IPS-11a (cell line): ENCODE results near the gene TFCP2.

Experiments
- H3K4me3 ChIP-seq: one replicate; pipeline ENCODE4 v1.5.1; 2013; ENCODE audit warnings: low read depth, low read length, control low read depth

TFCP2 gene

DNA sequence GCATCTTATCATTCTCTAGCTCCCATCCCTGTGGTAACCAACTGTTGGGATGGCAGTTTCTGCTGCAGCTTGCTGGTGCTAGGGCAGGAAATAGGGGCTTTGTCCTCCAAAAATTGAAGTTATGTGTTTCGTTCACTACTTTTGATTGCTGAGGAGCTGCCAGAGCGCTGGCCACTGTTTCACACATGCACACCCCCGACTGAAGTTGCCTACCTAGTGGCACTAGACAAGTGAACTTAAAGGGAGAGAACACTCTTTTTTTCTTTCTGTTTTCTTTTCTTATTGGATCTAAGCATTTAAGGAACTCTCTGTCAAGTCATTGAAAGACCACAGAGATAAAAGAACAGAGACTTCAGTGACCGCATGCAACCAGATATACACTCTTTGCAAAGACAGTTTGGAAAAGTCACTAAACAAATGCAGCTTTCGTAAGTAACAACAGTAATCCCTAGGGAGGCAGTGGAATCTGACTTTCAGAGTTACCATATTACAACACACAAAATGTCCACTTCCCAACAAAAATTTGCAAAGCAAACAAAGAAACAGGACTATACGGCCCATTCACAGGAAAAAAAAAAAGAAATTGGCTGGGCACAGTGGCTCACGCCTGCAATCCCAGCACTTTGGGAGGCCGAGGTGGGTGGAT, 12.0 kb downstream of the TFCP2 start:
- H3K4me3 ChIP-seq: no peak overlapping the region

DNA sequence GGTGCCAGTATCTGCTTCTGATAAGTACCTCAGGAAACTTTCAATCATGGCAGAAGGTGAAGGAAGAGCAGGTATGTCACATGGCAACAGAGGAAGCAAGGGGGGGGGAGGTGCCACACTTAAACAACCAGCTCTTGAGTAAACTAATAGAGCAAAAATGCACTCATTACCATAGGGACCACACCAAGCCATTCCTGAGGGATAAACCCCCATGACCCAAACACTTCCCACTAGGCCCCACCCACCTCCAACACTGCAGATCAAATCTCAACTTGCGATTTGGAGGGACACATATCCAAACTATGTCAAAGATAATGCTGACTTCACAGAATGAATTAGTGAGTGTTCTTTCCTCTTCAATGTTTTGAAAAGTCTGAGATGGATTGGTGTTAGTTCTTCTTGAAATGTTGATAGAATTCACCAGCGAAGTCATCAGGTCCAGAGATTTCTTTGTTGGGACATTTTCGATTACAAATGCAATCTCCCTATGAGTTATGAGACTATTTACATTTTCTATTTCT, 16.6 kb downstream of the TFCP2 start:
- H3K4me3 ChIP-seq: no peak overlapping the region

DNA sequence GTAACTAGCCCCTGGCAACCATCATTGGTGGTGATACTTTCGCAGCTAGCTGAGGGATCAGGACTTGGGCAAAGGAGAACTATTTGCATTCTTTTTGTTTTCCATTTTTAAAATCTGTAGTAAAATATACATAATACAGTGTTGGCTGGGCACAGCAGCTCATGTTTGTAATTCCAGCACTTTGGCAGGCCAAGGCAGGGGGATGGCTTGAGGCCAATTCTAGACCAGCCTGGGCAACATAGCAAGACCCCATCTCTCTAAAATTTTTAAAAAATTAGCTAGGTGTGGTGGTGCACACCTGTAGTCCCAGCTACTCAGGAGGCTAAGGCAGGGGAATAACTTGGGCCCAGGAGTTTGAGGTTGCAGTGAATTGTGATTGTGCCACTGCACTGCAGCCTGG, 20.0 kb downstream of the TFCP2 start:
- H3K4me3 ChIP-seq: no peak overlapping the region

DNA sequence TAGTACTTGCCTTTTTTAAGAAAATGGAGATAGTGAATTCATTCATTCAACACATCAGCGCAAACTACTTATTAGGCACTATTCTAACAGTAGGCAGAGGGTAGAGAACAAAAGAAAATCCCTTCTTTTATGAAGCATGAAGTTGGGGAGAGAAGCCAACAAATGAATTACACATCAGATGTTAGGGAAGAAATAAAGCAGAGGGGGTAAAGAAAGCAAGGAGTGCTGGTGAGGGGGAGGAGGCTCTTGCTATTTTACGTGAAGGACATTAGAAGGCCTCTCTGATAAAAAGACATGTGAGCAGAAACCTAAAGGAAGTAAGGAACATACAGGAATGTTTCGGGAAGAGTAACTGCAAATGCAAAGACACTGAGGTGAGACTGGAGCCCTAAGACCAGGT, 22.2 kb downstream of the TFCP2 start:
- H3K4me3 ChIP-seq: no peak overlapping the region

DNA sequence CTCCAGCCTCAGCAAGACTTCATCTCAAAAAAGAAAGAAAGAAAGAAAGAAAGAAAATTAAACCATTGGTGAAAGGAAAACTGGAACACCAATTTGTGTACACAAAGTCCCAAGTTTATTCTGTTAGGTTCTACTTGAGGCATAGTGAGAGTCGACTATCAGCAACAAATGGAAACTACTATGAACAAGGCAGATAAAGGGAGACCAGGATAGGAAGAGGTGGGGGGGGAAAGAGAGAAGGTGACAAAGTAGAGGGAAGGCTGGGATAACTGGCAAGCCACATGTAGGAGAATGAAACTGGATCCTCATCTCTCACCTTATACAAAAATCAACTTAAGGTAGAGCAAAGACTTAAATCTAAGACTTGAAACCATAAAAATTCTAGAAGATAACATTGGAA, 25.6 kb downstream of the TFCP2 start:
- no peak overlapping the region for H3K4me3 ChIP-seq

DNA sequence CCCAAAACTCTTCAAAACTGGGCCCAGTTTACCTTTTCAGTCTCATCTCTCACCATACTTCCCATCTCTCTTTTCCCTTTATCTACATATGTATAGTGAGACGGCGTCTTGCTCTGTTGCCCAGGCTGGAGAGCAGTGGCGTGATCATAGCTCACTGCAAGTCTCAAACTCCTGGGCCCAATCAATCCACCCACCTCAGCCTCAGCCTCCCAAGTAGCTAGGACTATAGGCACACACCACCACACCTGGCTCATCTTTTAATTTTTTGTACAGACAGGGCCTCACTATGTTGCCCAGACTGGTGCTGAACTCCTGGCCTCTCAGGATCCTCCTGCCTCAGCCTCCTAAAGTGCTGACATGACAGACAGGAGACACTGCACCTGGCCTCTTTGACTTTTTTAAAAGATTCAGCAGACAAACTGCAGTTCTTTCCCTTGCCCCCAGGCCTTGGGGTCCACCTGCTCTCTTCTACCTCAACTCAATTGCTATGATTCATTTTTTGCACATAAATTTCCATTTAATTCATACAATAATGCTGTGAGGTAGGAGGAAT, 33.6 kb downstream of the TFCP2 start:
- H3K4me3 ChIP-seq: no peak overlapping the region

DNA sequence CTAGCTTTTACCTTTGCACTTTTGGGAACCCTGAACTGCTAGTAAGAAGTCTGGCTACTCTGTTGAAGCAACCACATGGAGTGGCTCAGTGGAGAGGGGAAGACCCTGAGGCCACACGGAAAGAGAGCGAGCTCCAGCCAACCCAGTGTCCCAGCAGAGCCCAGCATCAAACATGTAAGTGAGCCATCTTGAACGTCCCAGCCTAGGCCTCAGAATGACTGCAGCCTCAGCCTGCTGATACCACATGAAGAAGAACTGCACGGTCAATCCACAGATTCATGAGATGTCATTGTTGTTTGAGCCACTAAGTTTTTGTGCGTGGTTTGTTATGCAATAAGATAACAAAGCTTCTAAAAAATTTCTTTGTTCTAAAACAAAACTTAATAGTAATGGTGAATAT, 40.2 kb downstream of the TFCP2 start:
- H3K4me3 ChIP-seq: no peak overlapping the region

DNA sequence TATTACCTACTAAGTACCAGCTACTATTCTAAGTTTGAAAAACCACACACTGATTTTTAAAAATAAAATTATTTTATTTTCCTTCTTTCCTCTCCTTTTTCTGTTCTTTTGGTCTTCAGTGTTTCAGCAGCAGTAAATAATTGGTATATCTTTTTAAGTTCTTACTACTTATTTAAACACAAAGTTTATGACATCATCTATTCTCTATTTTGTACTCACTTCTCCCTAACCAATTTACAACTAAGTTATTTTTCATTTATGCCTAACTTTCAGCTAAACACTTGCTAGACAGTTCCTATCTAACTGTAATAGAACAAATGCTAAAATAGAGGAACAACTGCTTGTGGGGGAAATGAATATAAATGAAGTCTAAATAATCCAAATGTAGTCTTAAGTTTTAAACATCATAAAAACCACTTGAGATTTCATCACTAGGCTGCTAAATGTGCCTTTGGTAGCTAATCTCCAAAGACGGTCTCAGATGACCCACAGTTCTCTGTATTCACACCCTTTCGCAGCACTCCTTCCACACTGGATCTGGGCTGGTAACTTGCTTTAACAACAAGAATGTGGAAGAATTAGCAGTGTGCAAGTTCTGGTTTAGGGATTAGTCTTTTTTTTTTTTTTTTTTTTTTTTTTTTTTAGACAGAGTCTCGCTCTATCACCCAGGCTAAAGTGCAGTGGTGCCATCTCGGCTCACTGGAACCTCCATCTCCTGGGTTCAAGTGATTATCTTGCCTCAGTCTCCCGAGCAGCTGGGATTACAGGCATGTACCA, 41.0 kb downstream of the TFCP2 start:
- no peak overlapping the region for H3K4me3 ChIP-seq

DNA sequence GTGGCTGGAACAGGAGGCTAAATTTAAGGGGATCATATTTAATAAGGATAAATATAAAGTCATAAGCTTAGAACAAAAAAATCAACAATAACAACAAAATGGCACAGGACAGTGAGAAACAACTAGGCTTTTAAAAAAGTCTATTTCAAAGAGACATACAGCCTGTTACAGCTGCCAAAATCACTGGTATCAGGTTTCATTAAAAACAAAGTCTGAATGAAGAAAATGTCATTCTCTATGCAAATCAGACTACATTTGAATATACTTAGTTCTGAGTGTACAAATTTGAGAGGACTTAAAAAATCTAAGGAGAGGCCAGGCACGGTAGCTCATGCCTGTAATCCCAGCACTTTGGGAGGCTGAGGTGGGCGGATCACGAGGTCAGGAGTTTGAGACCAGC, 44.0 kb downstream of the TFCP2 start:
- H3K4me3 ChIP-seq: no peak overlapping the region

DNA sequence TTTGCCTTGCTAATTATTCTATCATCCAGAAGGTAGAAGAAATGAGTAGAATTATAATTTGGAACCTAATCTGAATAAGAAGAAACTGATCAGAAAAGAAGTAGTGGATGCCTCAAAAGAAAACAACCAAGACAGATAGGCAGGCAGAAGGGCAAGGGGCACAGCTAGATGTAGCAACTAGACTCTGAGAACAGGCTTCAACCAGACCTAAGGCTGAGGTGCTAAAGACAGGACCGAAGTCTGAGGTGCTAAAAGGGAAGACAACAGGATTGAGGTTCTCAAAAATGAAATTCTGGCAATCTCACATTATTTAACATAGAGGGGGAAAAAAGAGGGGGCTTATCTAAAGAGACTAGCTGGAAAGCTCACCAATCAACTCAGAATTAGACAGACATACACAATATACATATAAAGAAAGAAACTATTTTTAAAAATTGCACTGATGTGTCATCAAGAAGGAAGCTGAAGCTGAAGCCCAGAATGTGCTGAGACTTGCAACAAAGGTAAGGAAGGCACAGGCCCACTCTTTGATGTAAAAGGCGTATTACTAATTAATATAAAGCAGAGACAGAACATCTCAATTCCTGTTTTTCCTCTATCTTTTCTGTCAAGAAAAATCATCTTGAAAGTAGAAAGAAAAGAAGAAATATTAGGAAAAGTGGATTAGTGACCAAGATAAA, 45.7 kb downstream of the TFCP2 start:
- H3K4me3 ChIP-seq: no peak overlapping the region

DNA sequence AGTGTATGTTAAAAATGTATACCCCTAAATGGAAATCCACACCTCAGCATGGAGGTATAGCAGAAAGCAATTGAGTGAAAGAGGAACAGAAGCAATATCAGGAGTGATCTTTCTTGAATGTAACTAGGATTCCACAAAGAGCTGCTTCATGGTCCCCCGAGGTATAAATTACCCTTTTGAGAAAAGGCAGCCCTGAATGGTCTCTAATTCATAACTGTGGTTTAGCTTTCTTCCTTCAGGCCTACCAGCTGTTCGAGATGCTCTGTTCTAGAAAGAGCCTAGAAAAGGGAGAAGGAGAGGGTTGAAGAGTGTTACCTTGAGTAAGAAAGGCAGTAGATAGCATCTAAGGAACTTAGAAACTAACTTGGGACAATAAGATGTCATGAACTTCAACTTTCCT, 46.6 kb downstream of the TFCP2 start:
- H3K4me3 ChIP-seq: no peak overlapping the region

DNA sequence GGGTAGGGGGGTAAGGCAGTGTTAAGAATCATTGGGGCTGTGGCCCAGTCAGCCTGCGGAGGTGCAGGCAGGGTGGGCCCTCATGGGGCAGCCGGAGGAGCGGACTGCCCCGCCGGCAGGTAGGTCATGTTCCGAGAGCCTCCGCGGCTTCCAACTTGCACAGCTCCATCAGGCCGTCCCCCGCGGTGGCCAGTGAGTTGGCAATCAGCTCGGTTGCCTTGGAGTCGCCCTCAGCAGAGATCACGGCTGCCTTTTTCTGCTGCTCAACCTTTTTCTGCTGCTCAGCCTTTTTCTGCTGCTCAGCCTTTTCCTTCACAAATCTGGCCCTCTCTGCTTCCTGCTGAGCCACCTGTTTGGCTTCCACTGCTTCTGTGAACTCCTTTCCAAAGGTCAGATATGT, 48.4 kb downstream of the TFCP2 start:
- no peak overlapping the region for H3K4me3 ChIP-seq

DNA sequence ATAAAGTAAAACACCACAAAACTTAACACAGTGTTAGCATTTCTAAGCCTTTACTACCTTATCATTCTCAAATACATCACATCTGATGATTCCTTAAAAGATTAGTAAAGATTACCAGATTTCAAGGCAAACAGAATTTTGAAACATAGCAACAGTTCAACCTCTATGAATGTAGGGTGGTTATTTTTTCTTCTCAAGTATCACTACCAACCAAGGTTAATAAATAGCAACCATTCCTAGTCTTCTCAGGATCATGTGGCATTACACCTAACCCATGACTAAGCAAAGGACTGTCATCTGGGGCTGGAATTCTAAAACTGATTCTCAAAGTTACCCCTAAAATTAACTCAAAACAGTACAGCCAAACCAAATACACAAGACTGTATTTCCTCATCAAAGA, 50.1 kb downstream of the TFCP2 start:
- no peak overlapping the region for H3K4me3 ChIP-seq

DNA sequence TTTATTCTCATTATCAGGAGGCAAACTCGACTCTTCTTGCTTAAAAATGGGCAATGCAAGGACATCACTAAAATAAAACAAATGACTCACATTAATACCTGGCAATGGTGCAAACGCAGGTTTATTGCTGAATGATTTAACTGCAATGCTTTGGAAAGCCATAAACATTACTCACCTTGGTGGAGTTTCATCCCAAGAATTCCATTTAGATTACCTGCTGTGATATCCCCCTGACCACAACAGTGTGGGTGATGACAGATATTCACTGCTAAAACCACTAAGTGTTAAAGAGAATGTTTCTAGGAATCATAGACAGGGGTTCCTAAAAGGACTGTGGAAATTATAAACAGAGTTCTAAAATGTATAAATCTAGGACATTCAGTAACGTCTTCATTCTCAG, 54.2 kb downstream of the TFCP2 start:
- H3K4me3 ChIP-seq: no peak overlapping the region

DNA sequence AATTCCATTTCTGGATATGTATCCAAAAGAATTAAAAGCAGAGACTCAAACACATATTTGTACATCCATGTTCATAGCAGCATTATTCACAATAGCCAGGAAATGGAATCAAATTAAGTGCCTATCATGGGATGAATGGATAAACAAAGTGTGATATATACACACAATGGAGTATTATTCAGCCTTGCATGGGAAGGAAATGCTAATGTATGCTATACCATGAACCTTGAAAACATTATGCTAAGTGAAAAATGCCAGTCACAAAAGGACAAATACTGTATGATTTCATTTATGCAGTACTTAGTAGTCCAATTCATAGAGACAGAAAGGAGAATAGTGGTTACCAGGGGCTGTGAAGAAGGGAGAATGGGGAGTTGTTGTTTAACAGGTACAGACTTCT, 57.4 kb downstream of the TFCP2 start:
- H3K4me3 ChIP-seq: no peak overlapping the region

DNA sequence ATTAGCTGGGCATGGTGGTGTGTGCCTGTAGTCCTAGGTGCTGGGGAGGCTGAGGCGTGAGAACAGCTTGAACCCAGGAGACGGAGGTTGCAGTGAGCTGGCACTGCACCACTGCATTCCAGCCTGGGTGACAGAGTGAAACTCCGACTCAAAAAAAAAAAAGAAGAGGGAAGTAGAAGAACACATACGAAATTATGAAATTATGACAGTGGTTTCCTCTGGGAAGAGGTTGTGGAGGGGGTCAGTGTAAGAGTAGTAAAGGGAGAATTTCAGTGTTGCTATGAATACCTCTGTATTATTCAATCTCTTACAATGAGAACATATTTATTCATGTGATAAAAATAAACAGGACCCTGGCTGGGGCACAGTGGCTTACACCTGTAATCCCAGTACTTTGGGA, 64.8 kb downstream of the TFCP2 start:
- H3K4me3 ChIP-seq: no peak overlapping the region

DNA sequence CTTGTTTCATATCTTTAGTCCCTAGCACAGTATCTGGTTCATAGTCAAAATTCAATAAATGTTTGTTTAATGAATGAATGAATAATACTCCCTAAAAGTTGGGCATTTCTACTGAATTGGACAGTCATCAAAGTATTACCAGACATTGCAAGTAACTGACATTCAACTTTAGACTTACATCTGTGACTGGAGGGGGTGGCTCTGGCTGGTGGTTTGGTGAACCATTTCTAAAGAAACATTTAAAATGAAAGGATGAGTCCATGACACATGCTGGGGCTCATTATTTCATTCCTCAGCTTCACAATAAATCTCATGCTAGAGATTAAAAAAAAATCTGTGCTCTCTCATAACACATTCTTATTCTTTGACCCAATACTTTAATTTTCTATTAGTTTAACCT, 69.0 kb downstream of the TFCP2 start:
- no peak overlapping the region for H3K4me3 ChIP-seq

DNA sequence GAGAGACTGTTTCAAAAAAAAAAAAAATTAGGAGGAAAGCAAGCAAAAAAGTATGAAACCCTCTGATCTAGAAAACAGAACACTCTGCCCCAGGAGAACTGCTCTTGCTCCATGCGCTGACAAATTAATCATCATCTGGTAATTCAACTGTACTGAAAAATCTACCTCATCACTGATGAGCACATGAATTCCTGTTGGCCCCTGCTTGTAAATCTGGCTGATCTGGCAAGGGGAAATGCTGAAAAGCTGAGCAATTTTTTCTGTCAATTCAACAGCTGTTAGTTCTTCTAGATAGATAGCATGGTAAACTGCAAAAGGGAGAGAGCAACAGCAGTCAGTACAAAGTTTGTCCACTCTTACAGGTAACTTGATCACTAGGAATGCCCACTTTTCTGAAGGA, 74.3 kb downstream of the TFCP2 start:
- H3K4me3 ChIP-seq: no peak overlapping the region

DNA sequence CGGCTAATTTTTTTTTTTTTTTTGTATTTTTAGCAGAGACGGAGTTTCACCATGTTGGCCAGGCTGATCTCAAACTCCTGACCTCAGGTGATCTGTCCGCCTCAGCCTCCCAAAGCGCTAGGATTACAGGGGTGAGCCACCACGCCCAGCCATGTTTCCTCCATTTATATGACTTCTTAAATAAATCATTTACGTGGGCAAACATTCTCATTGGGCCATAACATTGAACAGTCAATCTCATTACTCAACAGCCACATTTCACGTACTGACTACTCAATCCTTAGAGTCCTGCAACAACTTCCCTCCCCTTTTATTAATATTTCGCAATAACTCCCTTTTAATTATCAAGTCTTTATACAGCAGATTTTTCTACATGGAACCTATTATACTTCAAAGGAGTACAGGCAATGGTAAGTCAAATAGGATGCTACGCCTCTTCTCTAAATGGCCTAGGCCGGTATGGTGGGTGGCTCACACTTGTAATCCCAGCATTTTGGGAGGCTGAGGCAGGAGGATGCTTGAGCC, 82.2 kb downstream of the TFCP2 start:
- no peak overlapping the region for H3K4me3 ChIP-seq

DNA sequence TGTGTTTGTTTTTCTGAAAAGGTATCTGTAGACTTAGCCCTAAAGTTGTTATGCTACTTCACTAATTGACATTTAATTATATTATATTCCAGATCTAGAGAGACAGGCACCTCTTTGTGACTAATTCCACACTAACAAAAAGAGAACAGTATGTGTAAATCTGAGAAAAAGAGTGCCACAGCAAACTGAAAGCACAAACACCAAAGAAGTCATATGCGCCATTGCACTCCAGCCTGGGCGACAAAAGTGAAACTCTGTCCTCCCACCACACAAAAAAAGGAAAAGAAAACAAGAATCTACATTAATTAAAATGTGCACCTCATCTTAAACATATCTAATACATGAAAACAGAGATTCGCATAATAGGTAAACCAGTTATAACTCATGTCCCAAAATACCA, 85.1 kb downstream of the TFCP2 start:
- H3K4me3 ChIP-seq: no peak overlapping the region

DNA sequence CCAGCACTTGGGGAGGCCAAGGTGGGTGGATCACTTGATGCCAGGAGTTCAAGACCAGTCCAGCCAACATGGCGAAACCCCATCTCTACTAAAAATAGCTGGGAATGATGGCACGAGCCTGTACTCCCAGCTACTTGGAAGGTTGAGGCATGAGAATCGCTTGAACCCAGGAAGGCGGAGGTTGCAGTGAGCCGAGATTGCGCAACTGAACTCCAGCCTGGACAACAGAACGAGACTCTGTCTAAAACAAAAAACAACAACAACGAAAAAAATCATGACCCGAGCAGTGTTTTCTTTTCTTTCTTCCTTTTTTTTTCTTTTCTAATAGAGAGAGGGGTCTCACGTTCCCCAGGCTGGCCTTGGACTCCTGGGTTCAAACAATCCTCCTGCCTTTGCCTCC, 86.0 kb downstream of the TFCP2 start:
- H3K4me3 ChIP-seq: no peak overlapping the region

DNA sequence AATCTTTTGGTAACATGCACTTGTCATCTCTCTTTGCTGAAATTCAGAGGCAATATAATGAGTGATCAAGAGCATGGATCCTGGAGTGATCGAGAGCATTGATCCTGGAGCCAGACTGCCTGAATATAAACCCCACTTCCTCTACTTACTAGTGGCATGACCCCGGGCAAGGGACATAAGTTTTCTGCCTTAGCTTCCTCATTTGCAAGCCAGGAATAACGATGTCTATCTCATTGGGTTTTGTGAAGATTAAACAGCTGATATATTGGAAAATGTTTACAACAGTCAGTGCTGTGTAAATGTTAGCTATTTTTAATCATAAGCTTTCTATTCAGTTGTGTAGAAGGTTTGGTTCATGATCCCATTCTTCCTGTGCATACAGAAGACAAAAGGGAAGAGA, 87.2 kb downstream of the TFCP2 start:
- H3K4me3 ChIP-seq: no peak overlapping the region
